Adrenal gland (tissue), 5 donors: ENCODE data around the gene AGAP1.

Experiments used
- CTCF ChIP-seq, 6 experiments: fragments of 450-650 bp in 4 of 6; fragments of 200-600 bp in 2 of 6; sonication (generic) in 1 of 6; IDR thresholded peaks; 1 replicate in 5 of 6; 2 replicates in 1 of 6; pipeline versions ENCODE4 v1.5.1 to v1.8.0; 2016 to 2021; ENCODE audit warnings: antibody characterized with exemption in 6 of 6, mild to moderate bottlenecking in 2 of 6, moderate library complexity in 1 of 6
- POLR2A ChIP-seq, 2 donors: fragments of 450-650 bp; IDR thresholded peaks; one replicate each; pipeline ENCODE4 v1.6.1; 2017; ENCODE audit warnings: antibody characterized with exemption in 2 of 2, mild to moderate bottlenecking in 2 of 2, moderate library complexity in 1 of 2
- donor health status: DM: no; HTN: no; CAD: no.

DNA sequence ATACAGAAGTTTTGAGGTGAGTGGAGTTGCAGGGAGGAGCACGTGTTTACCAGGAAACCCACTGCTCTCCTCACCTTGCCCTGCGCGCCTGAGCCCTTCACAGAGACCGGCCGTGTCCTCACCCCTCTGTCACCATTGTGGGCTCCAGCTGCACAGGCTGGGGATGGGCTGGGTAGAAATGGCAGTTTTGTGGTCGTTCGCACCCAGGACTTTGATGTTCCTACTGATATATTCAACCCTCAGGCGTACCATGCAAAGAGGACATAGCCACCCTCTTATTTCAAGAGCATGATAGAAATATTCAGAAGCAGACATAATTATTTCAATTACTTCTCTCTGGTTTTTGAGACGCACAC is 596.2 kb downstream of the AGAP1 start:
- TF ChIP-seq CTCF (IDR thresholded peaks at IDR 0.05) (no peak), POLR2A (IDR thresholded peaks at IDR 0.05) (no peak)
